Measurements from ENCODE around the gene DLG2. TPM values are rescaled to one million over a fixed set of nuclear protein-coding genes. Genes with fewer than 3 reads are reported as not detected.

The DLG2 gene
- total and polyA plus RNA-seq, 2 donors (not counting 3 experiments of a cell fraction or from before 2014, with no cell fraction given): 0.15 to 1.1 TPM

DNA sequence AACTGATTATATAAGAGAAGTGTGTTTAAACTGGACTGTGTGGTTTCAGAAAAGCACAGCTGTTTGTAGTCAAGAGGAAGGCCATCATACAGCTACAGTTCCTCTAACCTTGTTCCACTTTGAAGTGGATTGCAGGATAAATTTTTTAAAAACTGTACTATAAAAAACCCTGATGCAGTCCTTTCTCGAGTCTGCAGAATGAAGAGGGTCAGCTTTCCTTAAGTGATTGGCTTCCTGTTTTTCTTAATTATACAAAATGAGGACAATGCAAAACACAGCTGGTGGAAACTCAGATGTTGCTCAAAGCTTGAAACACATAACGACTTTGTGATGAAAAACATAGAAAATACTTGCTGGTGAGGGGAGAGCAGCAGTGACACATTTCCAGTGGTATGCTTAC is 1060.5 kb downstream of the DLG2 start:
- FAIRE-seq (no peak), DNase-seq (ENCODE audit: low read depth, low spot score) (no peak)
- Histone ChIP-seq H3K36me3 (ENCODE audit: control insufficient read depth in 2 of 2, extremely low read depth in 1 of 2, insufficient read depth in 2 of 2, low read length in 2 of 2) (no peaks in the 10 kb centered on the region), H3K9me1 (replicated peaks; ENCODE audit: control insufficient read depth, extremely low read depth, insufficient read depth, low read length) (no peaks in the 10 kb centered on the region), H3K27ac (ENCODE audit: insufficient read depth, low read depth, low read length) (no peak overlapping the region), H3K9me3 (replicated peaks; ENCODE audit: control insufficient read depth, insufficient read depth, low read length) (no peaks in the 10 kb centered on the region), H3K4me3 (replicated peaks in 1 of 3; ENCODE audit: insufficient read depth in 1 of 3, low read depth in 1 of 3, low read length in 3 of 3) (no peak overlapping the region), H3K27me3 (ENCODE audit: control insufficient read depth in 2 of 2, insufficient read depth in 2 of 2, low read length in 2 of 2) (no peaks in the 10 kb centered on the region), H4K20me1 (replicated peaks; ENCODE audit: control insufficient read depth, extremely low read depth, insufficient read depth, low read length) (no peaks in the 10 kb centered on the region), H3K4me2 (ENCODE audit: insufficient read depth, low read length) (no peak overlapping the region), H2AFZ (ENCODE audit: low read depth, low read length) (no peak overlapping the region), H3K4me1 (ENCODE audit: control insufficient read depth, extremely low read depth, insufficient read depth, low read length) (no peaks in the 10 kb centered on the region), H3K9ac (replicated peaks; ENCODE audit: extremely low read depth, insufficient read depth, low read length) (no peak overlapping the region), H3K79me2 (ENCODE audit: control insufficient read depth, insufficient read depth, low read length) (no peaks in the 10 kb centered on the region)
- intact Hi-C loops (cut with micrococcal nuclease): no loop called here
- TF ChIP-seq, protein P1, sequence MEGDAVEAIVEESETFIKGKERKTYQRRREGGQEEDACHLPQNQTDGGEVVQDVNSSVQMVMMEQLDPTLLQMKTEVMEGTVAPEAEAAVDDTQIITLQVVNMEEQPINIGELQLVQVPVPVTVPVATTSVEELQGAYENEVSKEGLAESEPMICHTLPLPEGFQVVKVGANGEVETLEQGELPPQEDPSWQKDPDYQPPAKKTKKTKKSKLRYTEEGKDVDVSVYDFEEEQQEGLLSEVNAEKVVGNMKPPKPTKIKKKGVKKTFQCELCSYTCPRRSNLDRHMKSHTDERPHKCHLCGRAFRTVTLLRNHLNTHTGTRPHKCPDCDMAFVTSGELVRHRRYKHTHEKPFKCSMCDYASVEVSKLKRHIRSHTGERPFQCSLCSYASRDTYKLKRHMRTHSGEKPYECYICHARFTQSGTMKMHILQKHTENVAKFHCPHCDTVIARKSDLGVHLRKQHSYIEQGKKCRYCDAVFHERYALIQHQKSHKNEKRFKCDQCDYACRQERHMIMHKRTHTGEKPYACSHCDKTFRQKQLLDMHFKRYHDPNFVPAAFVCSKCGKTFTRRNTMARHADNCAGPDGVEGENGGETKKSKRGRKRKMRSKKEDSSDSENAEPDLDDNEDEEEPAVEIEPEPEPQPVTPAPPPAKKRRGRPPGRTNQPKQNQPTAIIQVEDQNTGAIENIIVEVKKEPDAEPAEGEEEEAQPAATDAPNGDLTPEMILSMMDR (IDR thresholded peaks at IDR 0.05; ENCODE audit: extremely low read depth in 1 of 2, insufficient read depth in 1 of 2, low read depth in 1 of 2, low read length in 2 of 2): no peak
- no peak for TF ChIP-seq POLR2A (IDR thresholded peaks at IDR 0.05; ENCODE audit: low read depth, low read length)
- TF ChIP-seq EZH2 (IDR thresholded peaks at IDR 0.05; ENCODE audit: borderline replicate concordance, low read depth, low read length, severe bottlenecking): no peak
- no peak for TF ChIP-seq POLR2AphosphoS5 (IDR thresholded peaks at IDR 0.05; ENCODE audit: insufficient read depth, low read depth, low read length)
- no peak for TF ChIP-seq MYC (IDR thresholded peaks at IDR 0.05; ENCODE audit: low read depth, low read length)
- TF ChIP-seq GATA2 (IDR thresholded peaks at IDR 0.05; ENCODE audit: insufficient read depth, insufficient read length, low read depth, low read length): no peak
- no peak for TF ChIP-seq MAX (IDR thresholded peaks at IDR 0.05; ENCODE audit: insufficient read depth, insufficient read length)
- TF ChIP-seq JUN (IDR thresholded peaks at IDR 0.05; ENCODE audit: borderline replicate concordance, insufficient read depth, insufficient read length, low read depth): no peak
- no peak for TF ChIP-seq FOS (IDR thresholded peaks at IDR 0.05; ENCODE audit: borderline replicate concordance, insufficient read depth, low read length)
- no TSS peak for BruUV-seq (replicated peaks)
- ChIA-PET POLR2A (no interaction called here), CTCF (interaction anchor here (0.7 to 3.3 kb wide), 2 partner anchors 730 to 739 kb away, joined by 3 to 15 read pairs; no protein-coding TSS in a partner anchor)
- dilution Hi-C loops (cut with MboI; ENCODE audit: extremely low pct_ligation_motif_present, low sequenced_read_pairs): no loop called here
